GM19351 (cell line): Measurements from ENCODE around the gene C4orf33.
"Not testable (repeated sequence)": the region's sequence is repeated elsewhere in the genome, so short reads cannot be mapped to it uniquely, and the experiment has no call there.

Experiments used
- ATAC-seq: cut with Tn5 transposase; IDR thresholded peaks from one replicate; pipeline ENCODE4 v1.9.1; 2021; ENCODE audit warnings: mild to moderate bottlenecking, moderate library complexity; ENCODE audit not compliant: unreplicated experiment

C4orf33 gene, protein sequence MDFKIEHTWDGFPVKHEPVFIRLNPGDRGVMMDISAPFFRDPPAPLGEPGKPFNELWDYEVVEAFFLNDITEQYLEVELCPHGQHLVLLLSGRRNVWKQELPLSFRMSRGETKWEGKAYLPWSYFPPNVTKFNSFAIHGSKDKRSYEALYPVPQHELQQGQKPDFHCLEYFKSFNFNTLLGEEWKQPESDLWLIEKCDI

DNA sequence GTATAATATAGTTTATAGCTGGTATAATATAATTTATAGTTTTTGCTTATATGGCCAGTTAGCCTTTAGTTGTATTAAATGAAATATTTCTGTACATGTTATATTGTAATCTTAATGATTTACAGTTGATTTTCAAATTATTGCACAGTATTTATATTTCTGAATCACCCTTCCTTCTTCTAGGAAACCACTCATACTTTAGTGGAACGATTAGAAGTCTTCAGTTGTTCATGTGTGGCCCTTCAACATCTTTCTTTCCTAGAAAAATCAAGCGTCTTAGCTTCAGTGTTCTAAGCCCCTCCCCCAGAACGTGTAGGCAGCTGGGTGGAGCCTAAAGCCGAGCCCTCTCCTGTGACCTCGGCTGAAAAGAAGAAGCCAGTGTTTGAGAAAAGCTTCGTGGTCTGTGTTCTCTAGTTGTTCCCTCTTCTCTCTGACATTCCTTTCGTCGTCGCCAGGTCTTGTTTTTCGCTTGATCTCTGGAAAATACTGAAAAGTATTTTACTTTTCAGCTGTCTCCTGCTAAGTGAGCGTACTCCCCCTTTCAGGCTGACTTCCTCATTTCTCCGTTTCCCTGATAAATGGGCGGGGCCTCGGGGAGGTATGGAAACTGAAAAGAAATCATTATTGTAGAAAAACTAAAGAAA is at the start of gene C4orf33:
Gene C4orf33, plus strand, starts transcription at position 342 of the 644 bp plus-strand sequence. CDS start 6,459 bp downstream, outside the sequence.
- ATAC-seq: peak; percentile 43

DNA sequence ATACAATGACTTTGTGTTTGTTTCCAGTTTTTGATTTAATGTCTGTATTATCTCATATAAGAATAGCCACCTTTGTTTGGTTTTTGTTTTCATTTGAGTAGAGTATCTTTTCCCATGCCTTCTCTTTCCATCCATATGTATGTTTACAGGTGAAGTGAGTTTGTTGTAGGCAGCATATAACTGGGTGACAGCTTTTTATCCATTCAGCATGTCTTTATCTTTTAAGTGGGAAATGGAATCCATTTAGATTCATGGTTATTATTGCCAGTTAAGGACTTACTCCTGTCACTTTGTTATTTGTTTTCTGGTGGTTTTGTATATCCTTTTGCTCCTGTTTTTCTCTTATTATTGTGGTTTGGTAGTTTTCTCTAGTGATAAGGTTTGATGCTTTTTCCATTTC is 36.9 kb upstream of the C4orf33 start:
- no peak for ATAC-seq

DNA sequence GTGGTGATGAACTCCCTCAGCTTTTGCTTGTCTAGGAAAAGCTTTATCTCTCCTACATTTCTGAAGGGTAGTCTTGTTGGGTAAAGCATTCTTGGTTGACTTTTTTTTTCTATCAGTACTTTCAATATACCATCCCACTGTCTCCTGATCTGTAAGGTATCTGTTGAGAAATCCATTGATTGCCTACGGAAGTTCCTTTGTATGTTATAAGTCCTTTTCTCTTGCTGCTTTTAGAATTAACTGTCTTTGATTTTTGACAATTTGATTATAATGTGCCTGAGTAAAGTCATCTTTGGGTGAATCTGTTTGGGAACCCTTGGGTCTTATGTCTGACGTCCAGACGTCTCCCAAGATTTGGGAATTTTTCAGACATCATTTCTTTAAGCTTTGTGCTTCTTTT is 33.4 kb upstream of the C4orf33 start:
- no peak for ATAC-seq

DNA sequence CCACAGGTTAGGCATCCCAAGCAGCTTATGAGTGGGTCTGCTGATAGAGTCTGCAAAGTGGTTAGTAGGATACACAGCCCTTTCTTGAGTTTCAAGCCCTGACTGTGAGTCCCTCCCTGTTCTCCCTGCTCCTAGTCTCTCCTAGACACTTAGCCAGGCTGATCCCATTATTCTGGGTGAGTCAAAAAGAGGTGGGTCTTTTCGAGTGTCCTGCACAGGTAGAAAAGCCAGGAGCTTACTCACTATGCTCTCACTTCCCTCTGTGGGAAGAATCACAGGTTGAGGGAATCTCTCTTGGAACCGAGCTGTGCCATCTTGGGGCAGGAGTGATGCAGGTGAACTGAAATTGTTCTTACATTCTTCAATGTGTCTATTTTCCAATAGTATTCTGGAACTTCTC is 32.3 kb upstream of the C4orf33 start:
- ATAC-seq: no peak

DNA sequence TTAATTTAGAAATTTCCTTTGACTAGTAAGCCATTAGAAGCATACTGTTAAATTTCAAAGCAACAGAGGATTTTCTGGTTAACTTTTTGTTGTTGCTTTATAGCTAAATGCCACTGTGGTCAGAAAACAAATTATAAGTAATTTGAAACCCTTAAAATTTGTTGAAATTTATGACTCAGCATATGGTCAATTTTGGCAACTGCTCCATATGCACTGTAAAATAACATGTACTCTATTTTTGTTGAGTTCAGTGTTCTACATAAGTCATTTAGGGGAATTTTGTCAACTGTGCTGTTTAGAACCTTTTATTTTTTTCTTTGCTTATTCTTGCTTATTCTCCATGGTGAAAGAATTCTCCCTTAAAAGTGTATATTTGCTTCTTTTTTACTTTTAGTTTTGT is 31.2 kb upstream of the C4orf33 start:
- no peak for ATAC-seq

DNA sequence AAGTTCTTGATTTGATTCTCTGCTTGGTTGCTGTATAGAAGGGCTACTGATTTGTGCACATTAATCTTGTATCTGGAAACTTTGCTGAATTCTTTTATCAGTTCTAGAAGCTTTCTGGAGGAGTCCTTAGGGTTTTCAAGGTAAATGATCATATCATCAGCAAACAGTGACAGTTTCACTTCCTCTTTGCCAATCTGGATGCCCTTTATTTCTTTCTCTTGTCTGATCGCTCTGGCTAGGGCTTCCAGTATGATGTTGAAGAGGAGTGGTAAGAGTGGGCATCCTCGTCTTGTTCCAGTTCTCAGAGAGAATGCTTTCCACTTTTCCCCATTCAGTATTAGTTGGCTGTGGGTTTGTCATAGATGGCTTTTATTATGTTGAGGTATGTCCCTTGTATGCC is 26.4 kb upstream of the C4orf33 start:
- ATAC-seq: not testable (repeated sequence)

DNA sequence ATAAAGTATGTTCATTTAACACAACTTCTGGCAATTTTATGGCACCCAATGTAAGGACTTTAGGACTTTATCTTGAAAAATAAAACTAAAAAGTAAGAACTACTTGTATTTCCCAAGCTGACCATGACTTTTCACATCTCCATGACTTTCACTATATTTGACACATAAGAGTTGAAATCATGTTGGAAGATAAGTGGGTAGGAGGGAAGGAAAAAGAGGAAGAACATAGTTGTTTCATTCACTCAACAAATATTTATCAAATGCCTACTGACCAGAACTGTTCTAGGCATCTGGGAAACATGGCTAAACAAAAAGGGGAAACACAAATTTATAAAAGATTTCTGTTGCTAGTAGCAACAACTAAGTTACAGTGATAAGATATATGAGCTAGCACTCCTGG is 18.6 kb upstream of the C4orf33 start:
- ATAC-seq: no peak

DNA sequence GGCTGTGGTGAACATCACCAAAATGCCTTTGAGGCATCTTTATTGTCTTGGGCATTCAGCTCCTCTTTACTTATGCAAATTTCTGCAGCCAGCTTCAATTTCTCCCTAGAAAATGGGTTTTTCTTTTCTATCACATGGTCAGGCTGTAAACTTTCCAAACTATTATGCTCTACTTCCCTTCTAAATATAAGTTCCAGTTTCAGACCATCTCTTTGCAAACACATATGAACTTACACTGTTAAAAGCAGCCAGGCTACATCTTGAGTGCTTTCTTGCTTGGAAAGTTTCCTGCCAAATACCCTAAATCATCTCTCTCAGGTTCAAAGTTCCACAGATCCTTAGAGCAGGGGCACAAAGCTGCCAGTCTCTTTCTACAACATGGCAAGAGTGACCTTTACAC is 15.8 kb upstream of the C4orf33 start:
- no peak for ATAC-seq

DNA sequence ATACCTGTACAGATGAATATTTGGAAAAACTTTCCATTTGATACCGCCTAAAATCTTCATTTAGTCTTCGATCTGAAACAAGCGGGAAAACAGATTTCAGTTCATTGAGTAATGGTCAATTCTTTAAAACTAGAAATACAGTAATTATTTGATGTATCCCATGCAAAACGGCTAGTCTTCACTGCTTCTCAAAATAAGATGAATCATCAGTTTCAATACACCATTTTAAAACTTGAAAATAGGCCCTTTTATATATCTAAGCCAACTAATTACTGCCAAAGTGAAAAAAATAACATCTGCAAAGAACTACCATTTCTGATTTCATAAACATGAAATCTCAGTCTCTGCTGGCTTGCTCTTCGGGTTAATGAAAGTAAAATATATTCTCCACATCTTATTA is 13.7 kb upstream of the C4orf33 start:
- ATAC-seq: no peak

DNA sequence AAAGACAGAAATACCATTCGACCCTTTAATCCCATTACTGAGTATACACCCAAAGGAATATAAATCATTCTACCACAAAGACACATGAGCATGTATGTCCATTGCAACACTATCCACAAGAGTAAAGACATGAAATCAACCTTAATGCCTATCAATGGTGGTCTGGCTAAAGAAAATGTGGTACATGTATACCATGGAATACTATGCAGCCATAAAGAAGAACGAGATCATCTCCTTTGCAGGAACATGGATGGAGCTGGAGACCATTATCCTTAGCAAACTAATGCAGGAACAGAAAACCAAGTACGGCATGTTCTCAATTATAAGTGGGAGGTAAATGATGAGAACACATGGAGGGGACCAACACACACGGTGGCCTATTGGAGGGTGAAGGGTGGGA is 10.5 kb upstream of the C4orf33 start:
- no peak for ATAC-seq

DNA sequence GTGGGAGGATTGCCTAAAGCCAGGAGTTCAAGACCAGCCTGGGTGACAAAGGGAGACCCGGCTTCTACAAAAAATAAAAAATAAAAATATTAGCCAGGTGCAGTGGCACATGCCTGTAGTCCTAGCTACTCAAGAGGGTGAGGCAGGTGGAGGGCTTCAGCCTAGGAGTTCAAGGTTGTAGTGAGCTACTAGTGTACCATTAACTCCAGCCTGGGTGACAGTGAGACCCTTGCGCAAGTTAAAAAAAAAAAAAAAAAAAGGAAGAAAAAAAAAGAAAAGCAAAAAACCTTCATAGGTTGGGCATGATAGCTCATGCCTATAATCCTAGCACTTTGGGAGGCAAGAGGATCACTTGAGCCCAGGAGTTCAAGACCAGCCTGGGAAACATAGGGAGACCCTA is 8.4 kb upstream of the C4orf33 start:
- no peak for ATAC-seq

DNA sequence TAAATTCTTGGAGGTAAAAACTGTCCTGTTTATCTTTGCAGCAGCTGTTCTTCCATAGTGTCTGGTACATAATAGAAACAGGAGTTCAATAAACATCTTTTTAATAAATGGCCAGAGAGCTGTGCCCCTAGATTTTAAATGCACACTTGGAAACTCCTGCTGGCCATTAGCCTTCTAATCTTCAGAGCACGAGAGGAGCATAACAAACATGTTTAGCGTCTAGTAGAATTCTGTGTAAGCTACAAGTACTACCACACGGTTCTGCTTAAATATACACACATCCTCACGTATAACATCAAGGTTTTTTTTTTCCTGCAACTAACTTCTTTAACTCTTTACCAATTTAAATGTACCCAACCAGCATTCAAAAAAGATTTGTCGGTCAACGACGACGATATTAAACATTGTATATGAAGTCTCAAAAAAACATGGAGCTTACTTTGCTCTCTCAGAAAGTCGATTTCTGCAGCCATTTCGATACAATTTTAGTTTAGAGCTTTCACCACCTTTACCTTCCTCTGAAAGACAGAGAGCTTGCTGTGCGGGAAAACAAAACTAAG is 3.2 kb upstream of the C4orf33 start:
- ATAC-seq: no peak

DNA sequence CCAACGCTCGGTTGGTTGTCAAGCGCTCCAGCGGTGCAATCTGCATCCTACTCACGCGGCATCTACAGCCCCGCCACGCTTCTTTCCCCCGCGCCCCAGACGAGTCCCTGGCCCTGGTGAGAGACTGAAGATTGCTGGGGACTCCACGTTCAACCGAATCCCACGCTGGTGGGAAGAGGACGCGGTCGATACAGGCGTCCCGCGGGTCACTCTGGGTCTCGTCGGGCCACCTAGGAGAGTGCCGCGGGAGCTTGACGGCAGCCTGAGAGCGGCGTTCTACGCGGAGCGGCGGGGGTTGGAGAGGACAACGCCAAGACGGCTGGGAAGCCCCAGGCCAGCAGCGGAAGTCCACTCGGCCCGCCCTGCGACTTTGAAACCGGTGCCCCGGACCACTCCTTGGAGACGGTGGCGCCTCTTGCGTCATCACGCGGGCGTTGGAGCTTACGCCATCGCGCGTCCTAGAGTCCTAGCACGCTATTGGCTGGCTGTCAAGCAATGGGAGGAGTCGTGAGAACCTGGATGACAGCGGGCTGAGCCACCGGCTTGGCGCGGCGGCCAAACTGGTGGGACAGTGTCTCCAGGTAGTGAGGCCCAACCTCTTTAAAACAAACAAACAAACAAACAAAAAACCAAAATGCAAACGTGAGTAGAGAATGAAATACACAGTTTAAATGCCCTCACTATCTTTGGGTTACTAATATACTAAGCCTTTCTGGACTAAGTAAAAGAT is 2.6 kb upstream of the C4orf33 start, which contains the start of gene SCLT1:
Gene SCLT1, minus strand, starts transcription at position 349 of the 730 bp plus-strand sequence. CDS start 436 bp downstream, outside the sequence.
- peak; percentile 85 for ATAC-seq

DNA sequence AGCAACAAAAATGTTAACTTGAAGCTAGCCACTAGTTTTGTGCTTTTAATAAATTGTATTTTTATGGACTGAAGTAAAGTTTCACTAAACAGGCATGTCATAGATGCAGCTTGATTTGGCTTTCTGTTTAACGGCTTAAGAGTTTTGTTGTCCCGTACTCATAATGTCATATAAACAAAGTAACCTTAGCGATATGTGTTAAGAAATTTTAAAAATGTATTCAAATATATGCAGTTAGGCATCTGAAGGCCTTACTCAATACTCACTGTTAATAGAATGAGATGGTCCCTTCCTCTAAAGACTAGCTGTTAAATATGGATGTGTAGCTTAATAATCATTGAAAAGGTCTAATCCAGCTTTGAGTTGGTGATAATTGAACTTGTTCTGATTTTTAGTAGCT is 1.6 kb upstream of the C4orf33 start:
- no peak for ATAC-seq

DNA sequence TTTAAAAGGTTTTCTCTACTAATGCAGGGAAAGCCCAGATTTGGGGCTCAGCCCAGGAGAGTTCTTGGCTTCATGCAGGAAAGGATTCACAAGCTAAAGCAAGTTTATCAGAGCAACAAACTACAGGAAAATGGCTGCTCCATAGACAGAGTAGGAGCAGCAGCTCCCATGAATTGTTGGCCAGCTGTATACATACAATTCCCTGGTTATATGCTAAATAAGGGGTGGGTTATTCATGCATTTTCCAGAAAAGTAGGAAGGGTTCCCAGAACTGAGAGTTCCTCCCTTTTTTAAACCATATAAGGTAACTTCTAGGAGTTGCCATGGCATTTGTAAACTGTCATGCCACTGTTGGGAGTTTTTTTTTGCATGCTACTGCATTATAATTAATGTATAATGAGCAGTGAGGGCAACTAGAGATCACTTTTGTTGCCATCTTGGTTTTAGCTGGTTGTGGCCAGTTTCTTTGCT is 2.6 kb downstream of the C4orf33 start:
- no peak for ATAC-seq

DNA sequence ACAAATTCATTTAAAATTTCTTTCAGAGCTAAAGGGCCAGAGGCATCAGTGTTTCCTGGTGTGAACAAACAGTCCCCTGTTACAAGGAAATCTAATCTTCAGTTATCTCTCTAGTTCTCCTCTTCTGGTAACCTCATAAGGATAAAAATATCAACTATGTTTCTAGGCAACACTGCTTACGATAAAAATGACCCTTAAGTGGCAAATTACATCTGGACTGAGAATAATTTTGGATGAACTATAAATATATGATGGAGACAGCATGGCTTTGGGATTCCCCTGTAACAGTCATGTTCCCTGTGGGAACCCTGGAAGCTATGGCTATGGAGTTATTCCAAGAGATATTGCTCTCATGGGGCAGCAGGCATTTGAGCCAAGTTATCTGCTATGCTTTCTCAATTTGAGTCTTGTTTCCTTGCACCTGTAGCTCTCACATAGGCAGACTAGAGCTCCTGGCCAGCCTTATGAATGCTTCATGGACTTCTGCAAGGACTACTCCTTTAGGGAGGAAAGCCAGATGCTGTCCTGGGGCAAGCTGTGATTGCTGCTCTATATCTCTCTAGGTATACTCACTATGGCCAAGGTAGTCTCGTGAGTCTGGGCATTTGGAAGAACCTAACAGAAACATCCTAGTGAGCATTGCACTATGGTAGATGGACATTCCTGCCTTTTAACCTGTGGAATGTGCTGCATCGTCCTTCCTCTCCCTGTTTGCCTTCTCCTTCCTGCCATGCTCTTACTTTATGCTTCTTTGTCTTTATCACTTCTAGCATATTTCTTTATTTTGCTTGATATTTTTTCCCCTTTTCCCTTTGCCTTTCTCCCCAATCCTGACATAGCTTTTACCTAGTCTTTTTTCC is 14.2 kb downstream of the C4orf33 start:
- ATAC-seq: no peak

DNA sequence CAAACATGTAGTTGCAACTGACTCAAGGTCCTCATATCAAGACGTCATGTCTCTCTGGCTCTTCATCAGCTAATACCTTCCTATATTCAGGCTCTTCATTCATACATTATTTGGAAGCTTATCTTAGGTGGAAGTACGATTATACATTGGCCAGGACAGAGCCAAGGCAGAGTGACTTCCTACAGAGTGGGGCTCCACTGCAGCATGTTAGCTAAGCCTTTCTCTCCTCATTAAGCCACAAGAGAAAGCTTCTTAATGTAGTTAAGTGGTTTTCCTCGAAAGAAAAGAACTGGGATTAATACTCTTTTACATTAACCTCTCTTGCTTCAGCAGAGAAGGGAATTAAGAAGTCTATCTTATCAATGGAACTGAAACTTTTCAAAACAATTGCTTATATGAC is 15.0 kb downstream of the C4orf33 start:
- ATAC-seq: no peak

DNA sequence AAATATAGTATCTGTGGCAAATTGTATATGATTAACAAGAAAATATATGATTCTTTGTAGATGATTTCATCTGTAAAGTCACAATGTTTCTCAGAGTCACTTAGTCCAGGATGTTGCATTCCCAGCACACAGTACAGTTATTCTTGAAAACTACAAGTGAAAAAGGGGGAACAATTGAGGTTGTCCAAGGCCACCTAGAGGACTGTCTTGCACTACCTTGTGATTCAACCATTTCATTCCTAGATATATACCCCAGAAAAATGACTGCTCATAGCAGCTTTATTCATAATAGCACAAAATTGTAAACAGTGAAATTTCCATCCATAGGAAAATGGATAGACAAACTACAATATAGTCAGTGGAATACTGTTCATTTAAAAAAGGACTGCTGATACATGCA is 16.0 kb downstream of the C4orf33 start:
- no peak for ATAC-seq

DNA sequence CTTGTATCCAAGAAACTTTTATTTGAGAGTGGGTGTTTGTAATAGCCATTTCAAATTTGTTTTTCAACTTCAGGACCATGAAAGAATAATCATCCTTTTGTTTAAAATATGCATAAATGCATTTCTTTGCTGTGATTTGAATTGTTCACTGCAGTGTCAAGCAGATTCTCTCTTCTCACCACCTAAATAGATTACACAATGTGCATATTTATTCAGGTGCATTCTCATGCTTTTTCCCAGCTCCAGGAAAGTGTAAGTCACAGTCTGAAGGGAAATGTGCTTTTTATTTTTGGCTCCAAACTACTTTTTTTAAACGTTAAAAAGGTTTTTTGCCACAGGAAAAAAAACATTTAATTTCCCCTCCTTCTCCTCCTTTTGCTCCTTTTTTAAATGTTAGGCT is 17.5 kb downstream of the C4orf33 start:
- no peak for ATAC-seq

DNA sequence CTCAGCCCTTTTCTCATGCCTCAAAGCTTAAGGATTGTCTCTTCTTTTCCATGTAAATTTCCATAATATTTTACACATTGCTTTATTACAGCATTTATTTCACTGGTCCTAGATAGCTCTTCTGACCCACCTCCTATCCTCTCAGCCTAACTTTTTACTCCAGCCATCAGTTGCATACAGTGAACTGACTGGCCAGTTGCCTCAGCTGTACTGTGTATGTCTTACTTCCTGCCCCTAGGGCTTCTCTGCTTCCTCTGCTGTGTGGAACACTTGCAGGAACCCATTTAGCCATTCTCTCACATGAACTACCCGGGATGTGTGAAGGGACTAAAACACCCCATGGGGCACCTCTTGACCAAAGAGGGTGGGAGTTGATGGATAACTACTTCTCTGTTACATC is 18.0 kb downstream of the C4orf33 start:
- no peak for ATAC-seq

DNA sequence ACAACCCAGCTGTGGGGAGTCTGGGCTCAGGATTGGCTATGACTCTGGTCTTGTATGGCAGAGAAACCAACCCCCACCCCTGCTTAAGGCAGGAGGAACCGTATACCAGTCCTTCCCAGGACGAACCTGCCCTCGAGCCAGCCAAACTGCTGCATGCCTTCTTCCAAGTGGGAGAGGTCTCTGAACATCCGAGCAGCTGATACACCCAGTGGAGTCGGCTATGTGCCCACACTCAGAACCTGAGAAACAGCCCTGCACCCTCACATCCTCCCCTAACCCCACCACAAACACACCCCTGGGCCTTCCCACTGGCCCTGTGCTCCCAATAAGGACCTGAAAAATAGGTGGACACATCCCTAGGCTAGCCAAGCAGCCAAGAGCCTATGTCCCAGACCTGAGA is 21.8 kb downstream of the C4orf33 start:
- no peak for ATAC-seq
